GM18507 (cell line): ENCODE results near the gene PRKAR1B.
"Not testable (repeated sequence)": the region's sequence is repeated elsewhere in the genome, so short reads cannot be mapped to it uniquely, and the experiment has no call there.

Experiments used
- DNase-seq: peaks from one replicate; pipeline ENCODE4 v3.0.0; 2011; ENCODE audit warnings: low read depth; ENCODE audit not compliant: insufficient read length; ENCODE audit errors: extremely low spot score
- FAIRE-seq: peaks from 2 replicates; lab custom pipeline; 2011; peaks lifted over from hg19 to GRCh38; lab: Jason Lieb, UNC

Gene PRKAR1B

DNA sequence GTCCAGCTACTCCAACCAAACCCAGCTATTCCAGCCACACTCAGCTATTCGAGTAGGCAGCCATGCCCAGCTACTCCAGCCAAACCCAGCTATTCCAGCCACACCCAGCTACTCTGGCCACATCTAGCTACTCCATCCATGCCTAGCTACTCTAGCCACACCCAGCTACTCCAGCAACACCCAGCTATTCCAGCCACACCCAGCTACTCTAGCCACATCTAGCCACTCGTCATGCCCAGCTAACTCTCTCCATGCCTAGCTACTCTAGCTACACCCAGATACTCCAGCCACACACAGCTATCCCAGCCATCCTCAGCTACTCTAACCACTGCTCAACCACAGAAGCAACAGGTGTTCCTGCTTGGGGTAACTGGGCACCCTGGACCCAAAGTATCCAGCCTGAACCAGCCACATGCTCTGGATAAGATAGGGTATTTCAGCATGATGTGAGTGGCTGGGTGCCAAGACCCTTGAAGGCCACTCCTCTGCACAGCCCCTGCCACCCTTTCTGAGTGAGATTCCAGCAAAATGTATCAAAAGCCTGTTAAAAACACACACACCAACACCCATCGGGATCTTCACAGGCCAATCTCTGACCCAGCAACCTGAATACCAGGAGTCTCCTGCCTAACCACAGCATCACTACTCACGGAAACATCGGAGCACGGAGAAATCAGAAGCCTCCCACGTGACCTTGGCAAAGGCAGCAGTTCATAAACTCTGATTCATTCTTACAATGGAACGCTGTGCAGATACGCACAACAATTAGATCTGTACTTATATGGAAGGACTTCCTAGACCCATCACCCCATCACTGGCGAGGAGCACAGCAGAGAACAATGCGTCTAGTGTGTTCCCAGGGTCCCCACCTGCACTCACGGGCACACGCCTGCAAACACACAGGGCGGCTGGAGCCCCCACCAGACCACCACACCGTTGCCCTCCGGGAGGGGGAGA is 52.3 kb downstream of the PRKAR1B start:
- no peak for FAIRE-seq
- DNase-seq: no peak

DNA sequence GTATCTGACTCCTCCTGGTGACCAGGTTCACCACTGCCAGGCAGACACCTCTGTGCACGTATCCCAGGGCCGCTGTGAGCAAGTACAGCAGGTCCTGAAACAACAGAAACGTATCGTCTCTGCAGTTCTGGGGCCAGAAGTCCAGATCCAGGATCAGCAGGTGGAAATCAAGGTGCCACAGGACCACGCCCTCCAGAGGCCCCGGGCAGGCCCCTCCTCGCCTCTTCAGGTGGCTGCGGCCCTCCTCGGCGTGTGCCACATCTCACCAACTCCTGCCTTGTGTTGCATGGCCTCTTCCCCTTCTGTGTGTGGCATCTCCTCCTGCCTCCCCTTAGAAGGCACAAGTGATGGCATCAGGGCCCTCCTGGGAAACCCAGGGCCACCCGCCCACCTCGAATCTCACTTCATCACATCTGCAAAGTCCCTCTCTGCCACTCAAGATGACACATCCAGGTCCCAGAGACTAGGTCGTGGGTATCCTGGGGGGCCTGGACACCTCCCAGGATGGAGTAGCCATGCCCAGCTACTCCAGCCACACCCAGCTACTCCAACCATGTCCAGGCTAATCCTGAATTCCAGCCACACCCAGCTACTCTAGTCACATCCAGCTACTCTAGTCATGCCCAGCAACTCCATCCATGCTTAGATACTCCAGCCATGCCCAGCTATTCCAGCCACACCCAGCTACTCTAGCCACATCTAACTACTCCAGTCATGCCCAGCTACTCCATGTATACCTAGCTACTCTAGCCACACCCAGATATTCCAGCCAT is 53.2 kb downstream of the PRKAR1B start:
- no peak for FAIRE-seq
- no peak for DNase-seq

DNA sequence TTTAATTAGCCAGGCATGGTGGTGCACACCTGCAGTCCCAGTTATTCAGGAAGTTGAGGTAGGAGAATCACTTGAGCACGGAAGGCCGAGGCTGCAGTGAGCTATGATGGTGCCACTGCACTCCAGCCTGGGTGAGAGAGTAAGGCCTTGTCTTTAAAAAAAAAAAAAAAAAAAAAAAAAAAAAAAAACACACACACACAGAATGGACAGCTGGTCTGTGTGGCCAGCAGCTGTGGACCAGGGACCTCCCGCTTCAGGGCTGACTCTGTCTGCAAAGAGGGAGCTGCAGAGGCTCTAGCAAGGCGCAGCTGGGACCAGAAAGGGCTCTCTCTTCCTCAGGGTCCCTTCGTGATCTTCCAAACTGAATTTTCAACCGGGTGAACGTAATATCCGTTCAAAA is 54.2 kb downstream of the PRKAR1B start:
- no peak for DNase-seq
- FAIRE-seq: no peak

DNA sequence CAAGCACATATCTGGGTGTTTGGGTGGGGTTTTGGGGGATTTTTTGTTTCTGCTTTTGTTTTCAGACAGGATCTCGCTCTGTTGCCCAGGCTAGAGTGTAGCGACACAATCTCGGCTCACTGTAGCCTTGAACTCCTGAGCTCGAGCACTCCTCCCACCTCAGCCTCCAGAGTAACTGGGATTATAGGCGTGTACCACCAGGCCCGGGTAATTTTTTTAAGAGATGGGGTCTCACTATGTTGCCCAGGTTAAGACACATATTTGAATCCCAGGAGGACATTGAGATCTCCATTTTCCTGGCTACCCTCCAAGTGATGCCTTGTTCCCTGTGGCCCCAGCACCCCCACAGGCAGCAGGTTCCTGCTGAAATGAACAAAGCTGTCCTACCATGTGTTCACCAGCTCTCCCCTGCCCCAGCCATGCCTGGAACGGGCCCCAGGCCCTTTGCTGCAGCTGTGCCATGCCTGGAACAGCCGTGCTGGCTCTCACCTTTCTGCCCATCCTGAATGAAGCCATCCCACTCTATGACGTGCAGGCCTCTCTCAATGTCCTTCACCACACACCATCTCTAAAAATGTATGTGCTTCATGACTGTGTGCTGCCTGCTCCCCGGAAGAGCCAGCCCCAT is 55.6 kb downstream of the PRKAR1B start:
- FAIRE-seq (no peak), DNase-seq (no peak)

DNA sequence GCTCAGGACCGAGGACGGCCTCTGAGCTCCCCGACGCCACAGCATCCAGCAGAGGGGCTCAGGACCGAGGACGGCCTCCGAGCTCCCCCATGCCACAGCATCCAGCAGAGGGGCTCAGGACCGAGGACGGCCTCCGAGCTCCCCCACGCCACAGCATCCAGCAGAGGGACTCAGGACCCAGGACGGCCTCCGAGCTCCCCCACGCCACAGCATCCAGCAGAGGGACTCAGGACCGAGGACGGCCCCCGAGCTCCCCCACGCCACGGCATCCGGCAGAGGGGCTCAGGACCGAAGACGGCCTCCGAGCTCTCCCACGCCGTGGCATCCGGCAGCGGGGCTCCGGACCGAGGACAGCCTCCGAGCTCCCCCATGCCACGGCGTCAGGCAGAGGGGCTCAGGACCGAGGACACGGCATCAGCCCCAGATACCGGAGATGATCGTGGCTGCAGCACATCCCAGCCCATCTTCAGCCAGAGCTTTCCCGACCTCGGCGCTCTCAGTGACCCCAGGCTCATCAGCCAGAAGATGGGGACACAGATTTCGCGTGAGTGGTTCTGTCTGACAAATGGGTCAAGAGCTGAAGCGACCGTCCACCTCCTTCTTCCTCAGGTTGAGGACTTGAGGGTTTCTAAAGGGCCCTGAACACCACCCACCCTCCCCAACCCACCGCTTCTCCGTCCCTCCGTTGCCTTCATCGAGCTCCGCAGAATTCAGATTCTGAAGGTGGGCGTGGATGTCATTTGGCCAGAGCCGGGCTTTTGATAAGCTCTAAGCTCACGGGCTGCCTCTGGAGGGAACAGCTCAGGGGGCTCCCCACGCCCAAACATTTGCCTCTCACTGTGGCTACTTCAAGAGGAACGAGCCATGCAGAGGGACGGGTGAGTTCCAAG is 56.3 kb downstream of the PRKAR1B start:
- no peak for FAIRE-seq
- DNase-seq: no peak

DNA sequence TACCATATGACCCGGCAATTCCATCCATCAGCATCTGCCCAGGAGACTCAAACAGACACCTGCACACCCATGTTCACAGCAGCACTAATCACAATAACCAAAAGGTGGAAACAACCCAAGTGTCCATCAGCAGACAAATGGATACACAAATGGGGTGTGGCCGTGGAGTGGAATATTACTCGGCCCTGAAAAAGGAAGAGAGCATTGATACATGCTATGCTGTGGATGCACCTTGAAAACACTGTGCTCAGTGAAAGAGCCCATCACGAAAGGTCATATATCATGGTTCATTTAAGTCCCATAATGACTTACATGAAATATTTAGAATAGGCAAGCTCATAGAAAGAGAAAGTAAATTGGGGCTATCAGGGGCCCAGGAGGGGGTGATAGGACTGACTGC is 58.1 kb downstream of the PRKAR1B start:
- no peak for DNase-seq
- FAIRE-seq: no peak

DNA sequence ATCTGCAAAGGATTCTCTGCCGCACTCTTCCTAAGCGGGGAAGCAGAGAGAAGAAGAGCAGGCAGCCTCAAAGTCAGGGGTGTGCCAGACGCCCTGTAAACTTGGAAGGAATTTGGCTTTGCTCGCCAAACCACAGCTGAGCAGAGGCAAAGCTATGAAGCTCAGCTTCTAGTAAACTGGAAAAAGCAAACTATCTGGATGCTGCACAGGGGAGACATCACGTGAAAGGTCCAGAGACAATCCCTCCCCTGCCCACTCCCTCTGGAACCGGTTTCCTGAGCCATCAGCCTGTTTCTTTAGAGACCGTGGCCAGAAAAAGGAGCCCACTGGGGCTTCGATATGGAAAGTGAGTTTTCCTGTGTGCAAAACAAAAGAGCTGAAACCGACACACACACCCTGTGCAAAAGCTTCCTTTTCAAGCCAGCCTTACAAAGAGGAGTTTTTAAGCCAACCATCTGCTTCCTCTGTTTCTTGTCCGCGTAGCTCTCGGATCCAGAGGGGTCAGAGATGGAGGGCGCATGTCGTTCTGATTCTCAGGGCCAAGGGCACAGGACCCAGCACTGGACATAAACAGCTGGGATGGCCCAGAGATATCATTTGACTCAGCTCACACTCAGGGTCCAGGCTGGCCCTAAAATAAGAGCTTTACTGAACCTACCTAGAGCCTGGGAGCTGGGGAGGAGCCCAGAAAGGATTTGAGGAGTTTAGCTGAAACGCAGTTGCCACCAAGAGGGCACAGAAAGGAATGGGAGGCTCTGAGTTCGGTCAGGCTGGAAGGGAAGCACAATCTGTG is 58.7 kb downstream of the PRKAR1B start:
- DNase-seq (no peak), FAIRE-seq (no peak)

DNA sequence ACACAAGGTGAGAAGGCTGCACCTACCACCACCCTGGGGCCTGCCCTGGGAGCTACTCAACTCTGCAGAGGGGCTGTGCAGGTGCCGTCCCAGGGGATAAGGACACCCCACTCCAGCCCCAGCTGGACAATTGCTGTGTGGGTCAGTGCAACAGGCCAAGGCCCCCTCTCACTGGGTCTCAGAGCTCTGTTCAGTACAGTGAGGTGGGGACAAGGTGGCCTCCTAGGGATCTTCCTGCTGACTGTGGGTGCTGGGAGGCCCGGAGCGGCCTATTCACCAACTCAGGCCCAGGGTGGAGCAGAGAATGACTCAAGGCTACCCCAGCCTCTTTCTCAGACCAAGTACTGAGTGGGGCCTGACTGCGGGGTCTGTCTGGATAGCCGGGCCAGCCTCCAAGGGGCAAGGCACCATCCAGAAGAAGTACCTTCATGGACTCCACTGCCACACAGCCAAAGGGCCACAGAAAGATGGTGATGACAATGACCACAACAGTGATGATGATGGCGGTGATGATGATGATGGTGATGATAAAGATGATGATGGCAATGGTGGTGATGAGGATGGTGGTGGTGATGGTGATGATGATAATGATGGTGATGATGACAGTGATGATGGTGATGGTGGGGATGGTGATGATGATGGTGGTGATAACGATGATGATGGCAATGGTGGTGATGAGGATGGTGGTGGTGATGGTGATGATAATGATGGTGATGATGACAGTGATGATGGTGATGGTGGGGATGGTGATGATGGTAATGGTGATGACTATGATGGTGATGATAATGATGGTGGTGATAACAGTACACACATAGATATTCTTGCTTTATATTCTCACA is 60.4 kb downstream of the PRKAR1B start:
- FAIRE-seq (no peak), DNase-seq (no peak)

DNA sequence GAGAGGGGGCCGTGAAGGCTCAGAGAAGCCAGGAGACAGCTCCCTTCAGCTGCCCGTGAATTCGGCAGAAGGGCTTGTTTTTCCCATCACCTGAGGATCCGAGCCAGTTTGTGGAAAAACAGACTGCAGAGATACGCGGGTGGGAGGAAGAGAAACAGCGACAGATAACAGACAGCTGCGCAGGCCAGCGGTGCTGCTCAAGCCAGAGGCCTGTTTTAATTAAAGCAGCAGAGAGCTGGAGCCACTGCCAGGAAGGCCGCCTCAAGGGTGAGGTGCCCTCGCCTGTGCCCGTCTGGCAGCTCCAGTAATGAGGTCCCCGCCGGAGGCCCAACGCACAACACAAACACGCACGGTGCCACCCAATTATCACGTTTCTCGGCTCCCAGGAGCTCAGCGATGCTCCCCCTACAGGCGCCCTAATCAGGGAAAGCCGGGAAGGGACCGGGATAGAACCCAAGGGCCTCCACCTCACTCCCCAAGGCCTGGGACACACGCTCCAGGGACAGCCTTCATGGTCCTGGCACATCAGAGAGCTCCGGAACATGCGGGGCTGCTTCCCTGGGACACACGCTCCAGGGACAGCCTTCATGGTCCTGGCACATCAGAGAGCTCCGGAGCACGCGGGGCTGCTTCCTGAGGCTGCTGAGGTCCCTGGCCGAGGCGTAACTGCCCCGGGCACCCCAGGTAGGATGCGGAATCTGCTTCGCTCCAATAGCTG is 61.2 kb downstream of the PRKAR1B start:
- DNase-seq (no peak), FAIRE-seq (no peak)

DNA sequence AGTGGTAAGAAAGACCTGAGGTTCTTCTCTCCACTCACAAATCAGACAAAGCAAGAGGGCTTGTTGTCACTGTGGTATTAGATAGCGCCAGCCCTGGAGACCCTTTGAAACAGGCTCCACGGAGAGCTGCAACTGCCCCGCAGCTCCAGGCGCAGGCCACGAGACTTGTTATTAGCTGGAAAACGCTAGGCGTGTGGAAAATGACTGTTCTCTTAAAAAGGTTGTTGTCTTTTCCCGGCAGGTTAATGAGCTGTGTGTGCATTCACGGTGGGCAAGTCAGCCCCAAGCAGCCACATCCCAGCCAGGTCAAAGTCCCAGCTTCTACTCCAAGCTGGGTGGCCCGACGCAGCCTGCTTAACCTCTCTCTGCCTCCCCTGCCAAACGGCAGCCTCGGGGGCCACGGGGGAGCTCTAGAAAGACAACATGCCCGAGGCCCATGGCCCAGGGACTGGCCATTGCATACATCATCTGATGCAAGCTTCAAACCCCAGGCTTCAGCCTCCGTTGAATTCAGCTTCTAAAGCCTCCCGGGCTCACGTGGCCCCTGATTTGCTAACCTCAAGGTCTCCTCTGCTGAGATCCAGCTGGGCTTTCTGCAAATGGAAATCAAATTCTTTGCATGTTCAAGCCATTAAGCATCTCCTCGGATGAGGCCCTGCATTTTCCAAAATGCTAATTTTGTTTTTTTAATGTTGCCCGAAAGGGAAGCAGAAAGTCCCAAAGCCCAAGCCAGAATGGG is 61.9 kb downstream of the PRKAR1B start:
- no peak for DNase-seq
- no peak for FAIRE-seq

DNA sequence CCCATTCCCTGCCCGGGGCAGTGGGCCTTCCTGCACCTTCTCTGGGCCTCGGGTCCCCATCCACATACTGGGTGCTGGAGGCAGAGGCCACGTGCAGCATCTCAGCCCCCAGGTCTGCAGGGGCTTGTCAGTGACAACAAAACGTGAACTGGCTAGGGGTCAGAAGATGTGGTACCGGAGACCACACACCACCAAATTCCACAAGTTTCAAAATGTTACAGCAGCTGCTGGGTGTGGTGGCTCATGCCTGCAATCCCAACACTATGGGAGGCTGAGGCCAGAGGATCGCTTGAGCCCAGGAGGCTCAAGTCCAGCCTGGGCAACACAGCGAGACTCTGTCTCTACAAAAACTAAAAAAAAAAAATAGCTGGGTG is 62.7 kb downstream of the PRKAR1B start:
- no peak for DNase-seq
- no peak for FAIRE-seq

DNA sequence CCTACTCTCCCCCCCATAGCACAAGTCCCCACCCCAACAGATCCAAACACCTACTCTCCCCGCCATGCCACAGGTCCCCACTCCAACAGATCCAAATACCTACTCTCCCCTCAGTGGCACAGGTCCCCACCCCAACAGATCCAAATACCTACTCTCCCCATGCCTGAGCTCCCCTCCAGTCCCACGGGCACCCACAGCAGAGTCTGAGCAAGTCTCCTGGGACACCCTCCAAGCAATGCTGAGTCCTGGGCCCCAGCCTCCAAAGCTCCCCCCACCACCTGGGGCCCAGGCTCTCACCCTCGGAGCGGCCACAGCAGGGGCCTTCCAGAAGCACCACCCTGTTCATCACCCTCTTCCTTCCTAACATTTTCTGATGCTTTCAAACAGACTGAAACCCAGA is 64.5 kb downstream of the PRKAR1B start:
- DNase-seq: no peak
- no peak for FAIRE-seq

DNA sequence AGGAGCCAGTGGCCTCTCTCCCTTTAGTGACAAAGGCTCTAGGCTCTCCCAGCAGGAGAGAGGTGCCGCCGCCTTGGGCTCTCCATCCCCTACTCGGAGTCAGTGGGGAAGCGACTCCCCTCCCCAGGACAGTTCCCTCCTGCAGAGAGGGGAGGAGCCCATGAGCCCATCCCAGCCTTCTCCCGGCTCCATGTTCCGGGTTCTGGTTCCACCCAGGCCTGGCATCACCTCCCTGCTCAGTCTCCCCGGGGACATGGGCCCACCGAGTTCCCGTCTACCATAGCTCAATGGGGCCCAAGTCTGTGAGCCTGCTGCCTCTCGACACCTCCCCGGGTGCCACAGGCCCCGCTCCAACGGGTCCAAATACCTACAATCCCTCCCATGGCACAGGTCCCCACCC is 67.1 kb downstream of the PRKAR1B start:
- DNase-seq (no peak), FAIRE-seq (no peak)

DNA sequence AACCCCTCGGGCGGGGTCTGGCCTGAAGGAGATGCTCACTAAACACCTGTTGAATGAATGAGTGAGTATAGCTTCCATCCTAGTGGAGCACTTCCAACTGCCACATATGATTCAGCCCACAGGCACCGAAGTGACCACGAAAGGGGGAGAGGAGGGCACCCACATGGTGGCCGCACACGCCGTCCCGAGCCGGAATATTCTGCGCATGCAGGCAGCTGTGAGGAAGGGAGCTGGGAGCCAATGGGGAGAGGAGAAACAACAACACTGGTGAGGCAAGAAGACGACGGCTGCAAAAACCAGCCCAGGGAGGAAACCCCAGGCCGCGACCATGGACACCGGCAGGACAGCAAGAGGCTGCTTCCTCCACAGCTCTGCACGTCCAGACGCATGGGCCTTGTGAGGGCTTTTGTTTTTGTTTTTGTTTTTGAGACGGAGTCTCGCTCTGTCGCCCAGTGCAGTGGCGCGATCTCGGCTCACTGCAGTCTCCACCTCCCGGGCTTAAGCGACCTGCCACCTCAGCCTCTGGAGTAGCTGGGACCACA is 67.7 kb downstream of the PRKAR1B start:
- no peak for FAIRE-seq
- DNase-seq: no peak

DNA sequence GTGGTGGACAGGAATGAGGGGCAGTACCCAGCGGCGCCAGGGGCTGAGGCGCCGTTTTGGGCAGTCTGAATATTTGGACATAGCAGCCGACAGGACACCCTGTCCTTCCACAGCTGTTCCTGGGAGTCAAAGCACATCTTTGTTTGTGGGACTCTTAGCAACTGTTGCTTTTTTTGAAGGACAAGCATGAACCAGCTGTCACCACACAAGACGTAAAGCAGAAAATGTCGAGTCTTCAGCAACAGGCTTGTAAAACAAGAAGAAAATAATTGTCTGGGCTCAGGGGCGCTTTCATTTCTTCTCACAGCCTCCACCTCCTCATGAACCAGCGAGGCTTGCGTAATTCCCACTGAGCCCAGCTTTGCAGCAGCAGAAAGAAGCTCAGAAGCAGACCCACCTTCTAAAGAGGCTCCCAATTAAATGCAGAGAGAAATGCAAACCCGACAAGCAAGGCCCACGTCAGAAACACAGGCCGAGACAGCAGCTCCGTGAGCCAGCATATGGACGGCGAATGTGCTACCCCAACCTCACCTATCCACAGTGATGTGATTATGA is 69.4 kb downstream of the PRKAR1B start:
- DNase-seq: no peak
- FAIRE-seq: no peak

DNA sequence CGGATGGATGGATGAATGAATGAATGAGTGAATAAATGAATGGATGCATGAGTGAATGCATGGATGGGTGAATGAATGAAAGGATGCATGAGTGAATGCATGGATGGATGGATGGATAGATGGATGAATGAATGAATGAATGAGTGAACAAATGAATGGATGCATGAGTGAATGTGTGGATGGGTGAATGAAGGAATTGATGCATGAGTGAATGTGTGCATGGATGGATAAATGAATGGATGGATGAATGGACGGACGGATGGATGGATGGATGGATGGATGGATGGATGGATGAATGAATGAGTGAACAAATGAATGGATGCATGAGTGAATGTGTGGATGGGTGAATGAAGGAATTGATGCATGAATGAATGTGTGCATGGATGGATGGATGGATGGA is 70.1 kb downstream of the PRKAR1B start:
- DNase-seq: not testable (repeated sequence)
- FAIRE-seq: peak; percentile 55
